ENCODE measurements around the gene IL10RA.
A peak's percentile ranks its signal among the peaks of the same experiment; 100 is the strongest.
"Not testable (repeated sequence)": the region's sequence is repeated elsewhere in the genome, so short reads cannot be mapped to it uniquely, and the experiment has no call there.

Gene IL10RA

DNA sequence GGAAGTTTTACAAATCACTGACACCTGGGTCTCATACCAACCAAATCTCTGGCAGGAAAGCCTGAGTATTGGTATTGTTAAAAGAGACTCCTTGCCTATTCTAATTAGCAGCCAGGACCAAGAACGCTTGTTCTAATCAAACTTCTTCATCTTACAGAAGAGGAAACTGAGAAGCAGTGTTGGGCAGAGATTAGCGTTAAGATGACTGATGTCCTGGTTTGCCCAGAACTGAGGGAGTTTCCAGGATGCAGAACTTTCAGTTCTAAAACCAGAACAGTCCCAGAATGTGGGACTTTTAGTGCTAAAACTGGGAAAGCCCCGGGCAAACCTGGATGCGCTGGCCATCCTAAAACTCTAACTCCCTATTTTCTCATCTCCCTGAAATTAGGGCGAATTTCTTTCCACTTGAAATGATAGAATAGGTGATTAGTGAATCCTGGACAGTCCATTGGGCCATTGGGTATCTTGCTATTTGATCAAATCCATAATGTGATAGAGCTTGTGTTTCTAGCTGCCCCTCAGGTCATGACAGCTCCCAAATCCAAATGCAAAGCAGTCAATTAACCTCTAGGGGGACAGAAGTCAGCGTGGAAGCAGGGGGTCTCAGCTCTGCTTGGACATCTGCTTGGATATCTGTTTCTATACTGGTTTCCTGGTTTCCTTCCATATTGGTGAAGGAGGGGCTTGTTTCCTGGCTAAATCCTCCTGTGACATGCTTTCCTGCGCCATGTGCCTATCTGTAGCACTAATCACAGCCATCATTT is 41.0 kb upstream of the IL10RA start:
- DNase-seq (ENCODE audit: extremely low read depth, low read depth) = no peak
- TF ChIP-seq, protein P1, sequence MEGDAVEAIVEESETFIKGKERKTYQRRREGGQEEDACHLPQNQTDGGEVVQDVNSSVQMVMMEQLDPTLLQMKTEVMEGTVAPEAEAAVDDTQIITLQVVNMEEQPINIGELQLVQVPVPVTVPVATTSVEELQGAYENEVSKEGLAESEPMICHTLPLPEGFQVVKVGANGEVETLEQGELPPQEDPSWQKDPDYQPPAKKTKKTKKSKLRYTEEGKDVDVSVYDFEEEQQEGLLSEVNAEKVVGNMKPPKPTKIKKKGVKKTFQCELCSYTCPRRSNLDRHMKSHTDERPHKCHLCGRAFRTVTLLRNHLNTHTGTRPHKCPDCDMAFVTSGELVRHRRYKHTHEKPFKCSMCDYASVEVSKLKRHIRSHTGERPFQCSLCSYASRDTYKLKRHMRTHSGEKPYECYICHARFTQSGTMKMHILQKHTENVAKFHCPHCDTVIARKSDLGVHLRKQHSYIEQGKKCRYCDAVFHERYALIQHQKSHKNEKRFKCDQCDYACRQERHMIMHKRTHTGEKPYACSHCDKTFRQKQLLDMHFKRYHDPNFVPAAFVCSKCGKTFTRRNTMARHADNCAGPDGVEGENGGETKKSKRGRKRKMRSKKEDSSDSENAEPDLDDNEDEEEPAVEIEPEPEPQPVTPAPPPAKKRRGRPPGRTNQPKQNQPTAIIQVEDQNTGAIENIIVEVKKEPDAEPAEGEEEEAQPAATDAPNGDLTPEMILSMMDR (IDR thresholded peaks at IDR 0.05; ENCODE audit: low read depth, low read length) = no peak

DNA sequence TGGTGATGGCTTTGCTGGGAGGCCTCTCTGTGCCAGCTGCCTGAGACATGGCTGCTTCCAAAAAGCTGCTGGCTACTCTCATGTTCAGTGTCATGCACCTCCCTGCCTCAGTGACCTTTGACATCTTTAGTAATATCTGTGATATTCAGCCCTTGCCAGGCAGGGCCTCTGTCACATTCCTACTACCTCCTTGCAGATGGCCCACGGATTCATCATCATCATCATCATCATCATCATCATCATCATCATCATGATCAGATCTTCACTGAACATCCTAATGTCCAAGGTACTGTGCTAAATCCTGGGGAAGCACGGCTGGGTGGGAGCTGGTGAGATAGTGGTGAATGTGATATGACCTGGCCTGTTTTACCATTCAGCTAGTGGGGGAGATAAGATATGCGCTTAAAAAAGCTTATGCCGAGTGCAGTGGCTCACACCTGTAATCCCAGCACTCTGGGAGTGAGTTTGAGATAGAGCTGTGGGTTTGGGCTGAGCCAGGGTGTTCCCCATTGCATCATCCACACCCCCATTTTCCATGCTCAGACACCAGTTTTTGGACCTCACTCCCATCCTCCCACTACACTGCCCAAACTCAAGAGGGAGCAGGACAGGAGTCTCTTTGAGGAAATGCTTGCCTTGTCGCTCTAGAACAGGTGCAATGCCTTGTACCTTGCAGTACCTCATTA is 39.9 kb upstream of the IL10RA start:
- no peak for DNase-seq (ENCODE audit: extremely low read depth, low read depth)
- TF ChIP-seq, protein P1 (IDR thresholded peaks at IDR 0.05; ENCODE audit: low read depth, low read length) = no peak

DNA sequence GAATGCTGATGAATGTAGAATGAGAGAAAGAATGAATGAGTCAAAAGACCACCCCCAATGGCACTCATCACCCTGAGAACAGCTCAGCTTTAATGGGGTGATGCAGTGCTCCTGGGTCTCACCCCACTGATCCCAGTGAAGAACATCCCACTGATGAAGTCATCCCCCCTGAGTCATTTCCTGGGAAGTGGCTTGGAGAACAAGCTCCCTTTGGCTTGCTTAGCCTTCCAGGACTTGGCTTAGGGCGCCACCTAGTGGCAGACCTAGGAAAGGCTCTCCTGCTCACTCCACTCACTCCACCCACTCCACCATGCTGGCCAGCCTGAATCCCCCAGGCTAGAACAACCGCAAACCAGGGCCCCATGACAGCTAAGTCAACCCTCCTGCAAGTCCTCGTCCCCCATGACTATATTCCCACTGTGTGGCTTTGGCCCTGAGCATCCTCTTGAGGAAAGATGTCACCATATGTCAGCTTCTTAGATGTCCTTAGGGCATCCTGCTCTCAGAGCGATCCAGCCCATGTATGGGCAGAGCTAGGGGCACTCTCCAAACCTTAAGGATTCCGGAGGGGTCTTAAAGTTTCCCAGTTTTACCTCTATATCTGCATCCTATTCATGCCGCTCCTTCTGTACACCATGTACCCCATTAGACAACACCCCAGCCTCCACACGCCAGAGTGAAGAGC is 39.2 kb upstream of the IL10RA start:
- DNase-seq (ENCODE audit: extremely low read depth, low read depth) = peak; percentile 78
- TF ChIP-seq, protein P1 (IDR thresholded peaks at IDR 0.05; ENCODE audit: low read depth, low read length) = peak; percentile 98

DNA sequence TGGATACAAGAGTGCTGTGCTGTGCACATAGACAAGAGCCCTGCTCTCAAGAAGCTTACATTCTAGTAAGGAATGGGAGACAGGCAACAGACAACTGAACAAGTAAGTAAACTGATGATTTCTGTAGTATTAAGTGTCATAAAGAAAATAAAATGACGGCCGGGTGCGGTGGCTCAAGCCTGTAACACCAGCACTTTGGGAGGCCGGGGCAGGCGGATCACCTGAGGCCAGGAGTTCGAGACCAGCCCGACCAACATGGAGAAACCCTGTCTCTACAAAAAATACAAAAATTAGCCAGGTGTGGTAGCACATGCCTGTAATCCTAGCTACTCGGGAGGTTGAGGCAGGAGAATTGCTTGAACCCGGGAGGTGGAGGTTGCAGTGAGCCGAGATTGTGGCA is 38.4 kb upstream of the IL10RA start:
- not testable (repeated sequence) for DNase-seq (ENCODE audit: extremely low read depth, low read depth)

DNA sequence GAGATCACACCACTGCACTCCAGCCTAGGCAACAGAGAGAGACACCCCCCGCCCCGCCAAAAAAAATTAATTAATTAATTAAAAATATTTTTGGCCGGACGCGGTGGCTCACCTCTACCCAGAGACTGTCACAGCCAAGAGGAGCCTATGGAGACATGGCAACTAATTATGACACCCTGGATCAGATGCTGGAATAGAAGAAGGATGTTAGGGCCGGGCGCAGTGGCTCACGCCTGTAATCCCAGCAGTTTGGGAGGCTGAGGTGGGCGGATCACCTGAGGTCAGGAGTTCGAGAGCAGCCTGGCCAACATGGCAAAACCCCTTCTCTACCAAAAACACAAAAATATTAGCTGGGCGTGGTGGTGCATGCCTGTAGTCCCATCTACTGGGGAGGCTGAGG is 37.7 kb upstream of the IL10RA start:
- DNase-seq (ENCODE audit: extremely low read depth, low read depth) = not testable (repeated sequence)

DNA sequence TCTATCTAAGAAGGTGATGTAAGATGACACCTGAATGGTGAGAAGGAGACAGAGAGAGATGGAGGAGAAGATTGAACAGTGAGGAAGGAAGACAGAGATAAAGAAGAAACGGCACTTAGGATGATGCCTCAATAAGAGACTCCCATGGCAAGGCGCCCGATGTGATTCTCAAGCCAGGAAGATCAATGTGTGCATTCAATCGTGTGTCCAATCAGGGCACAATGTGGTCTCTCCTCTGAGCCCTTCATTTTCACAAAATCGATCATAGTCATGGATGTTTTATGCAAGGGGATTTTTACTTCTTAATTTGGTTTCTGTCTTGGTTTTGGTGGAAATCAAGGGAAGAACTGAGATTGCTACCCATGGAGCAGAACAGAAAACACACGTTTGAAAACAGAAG is 37.1 kb upstream of the IL10RA start:
- TF ChIP-seq, protein P1 (IDR thresholded peaks at IDR 0.05; ENCODE audit: low read depth, low read length) = no peak

DNA sequence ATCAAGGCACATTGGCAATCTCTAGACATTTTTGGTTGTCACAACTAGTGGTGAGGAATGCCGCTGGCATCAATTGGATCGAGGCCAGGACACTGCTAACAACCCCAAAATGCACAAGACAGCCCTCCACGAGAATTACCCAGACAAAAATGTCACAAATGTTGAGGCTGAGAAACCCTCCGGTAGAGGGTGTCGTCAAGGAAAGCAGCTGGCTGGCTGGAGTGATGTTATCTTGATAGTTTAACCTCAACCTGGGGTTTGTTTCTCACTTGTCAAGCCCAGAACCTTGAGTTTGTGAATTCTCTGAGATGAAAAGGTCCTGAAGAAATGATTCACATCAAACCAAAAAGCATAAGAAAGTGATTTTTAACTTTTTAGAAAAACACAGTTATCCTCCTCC is 35.9 kb upstream of the IL10RA start:
- TF ChIP-seq, protein P1 (IDR thresholded peaks at IDR 0.05; ENCODE audit: low read depth, low read length) = no peak
- no peak for DNase-seq (ENCODE audit: extremely low read depth, low read depth)

More for the DNA sequence above, 37.1 kb upstream of the IL10RA start:
- DNase-seq (ENCODE audit: extremely low read depth, low read depth) = no peak

All from AG09319 (cell line).